ENCODE measurements around the gene IFNA6.

GRCh38 chr9:21334701-21335632 is 15.7 kb downstream of the IFNA6 start, which contains the start of gene KLHL9:
- no peak for TF ChIP-seq EZH2 (optimal IDR thresholded peaks at IDR 0.05; ENCODE audit: low read depth, low read length)
- no peak for TF ChIP-seq CTCF (IDR thresholded peaks at IDR 0.05; ENCODE audit: low read length)
